A549 treated with AZD9567 at 1 μM for 4 hours (cell line): ENCODE results near the gene MED13. TPM values are rescaled to one million over a fixed set of nuclear protein-coding genes. Genes with fewer than 3 reads are reported as not detected.

Experiments
- total RNA-seq: library from RNA; stranded (reverse); fragments of 200-300 nt; extraction: Qiagen RNA extraction; gene quantifications from 5 replicates; pipeline ENCODE4 v1.2.3, GENCODE V29; 2022; ENCODE audit not compliant: insufficient read depth

MED13 gene, protein sequence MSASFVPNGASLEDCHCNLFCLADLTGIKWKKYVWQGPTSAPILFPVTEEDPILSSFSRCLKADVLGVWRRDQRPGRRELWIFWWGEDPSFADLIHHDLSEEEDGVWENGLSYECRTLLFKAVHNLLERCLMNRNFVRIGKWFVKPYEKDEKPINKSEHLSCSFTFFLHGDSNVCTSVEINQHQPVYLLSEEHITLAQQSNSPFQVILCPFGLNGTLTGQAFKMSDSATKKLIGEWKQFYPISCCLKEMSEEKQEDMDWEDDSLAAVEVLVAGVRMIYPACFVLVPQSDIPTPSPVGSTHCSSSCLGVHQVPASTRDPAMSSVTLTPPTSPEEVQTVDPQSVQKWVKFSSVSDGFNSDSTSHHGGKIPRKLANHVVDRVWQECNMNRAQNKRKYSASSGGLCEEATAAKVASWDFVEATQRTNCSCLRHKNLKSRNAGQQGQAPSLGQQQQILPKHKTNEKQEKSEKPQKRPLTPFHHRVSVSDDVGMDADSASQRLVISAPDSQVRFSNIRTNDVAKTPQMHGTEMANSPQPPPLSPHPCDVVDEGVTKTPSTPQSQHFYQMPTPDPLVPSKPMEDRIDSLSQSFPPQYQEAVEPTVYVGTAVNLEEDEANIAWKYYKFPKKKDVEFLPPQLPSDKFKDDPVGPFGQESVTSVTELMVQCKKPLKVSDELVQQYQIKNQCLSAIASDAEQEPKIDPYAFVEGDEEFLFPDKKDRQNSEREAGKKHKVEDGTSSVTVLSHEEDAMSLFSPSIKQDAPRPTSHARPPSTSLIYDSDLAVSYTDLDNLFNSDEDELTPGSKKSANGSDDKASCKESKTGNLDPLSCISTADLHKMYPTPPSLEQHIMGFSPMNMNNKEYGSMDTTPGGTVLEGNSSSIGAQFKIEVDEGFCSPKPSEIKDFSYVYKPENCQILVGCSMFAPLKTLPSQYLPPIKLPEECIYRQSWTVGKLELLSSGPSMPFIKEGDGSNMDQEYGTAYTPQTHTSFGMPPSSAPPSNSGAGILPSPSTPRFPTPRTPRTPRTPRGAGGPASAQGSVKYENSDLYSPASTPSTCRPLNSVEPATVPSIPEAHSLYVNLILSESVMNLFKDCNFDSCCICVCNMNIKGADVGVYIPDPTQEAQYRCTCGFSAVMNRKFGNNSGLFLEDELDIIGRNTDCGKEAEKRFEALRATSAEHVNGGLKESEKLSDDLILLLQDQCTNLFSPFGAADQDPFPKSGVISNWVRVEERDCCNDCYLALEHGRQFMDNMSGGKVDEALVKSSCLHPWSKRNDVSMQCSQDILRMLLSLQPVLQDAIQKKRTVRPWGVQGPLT (N-terminal part only)
- total RNA-seq, result 15.6 to 28.0 TPM (median 21.1 TPM) in 5 replicates

DNA sequence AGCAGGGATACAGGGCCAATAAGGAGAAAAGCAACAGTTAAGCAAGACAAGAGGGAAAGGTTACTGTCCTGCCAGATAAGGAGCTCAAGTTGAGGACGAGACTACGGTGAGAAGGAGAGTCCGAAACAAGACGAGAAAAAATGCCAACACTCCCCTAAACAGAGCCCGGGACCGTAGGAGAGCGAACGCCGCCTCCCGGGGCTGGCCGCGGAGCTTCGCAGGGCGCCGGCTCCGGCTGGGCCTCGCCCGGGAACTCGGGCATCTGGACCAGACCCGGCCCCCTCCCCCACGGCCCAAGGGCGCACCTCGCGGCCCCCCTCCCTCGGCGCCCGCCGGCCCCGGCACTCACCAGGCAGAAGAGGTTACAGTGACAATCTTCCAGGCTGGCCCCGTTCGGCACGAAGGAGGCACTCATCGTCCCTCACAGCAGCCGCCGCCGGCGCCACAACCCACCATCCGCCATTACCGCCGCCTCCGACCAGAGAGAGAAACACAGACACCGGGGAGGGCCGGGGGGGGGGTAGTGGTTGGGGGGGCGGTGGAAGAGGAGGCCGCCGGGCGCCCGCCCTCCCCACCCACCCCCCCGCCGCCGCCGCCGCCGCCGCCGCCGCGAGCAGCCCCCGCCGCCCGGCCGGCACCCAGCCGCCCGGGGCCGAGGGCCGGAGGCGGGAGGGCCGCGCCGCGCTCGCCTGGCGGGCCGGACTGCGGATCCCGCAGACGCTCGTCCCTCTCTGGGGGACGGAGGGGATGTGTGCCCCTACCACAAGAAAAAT, at the start of gene MED13:
Gene MED13, minus strand, starts transcription at position 488 of the 773 bp plus-strand sequence. Its CDS starts 73 bp downstream, at position 415.

DNA sequence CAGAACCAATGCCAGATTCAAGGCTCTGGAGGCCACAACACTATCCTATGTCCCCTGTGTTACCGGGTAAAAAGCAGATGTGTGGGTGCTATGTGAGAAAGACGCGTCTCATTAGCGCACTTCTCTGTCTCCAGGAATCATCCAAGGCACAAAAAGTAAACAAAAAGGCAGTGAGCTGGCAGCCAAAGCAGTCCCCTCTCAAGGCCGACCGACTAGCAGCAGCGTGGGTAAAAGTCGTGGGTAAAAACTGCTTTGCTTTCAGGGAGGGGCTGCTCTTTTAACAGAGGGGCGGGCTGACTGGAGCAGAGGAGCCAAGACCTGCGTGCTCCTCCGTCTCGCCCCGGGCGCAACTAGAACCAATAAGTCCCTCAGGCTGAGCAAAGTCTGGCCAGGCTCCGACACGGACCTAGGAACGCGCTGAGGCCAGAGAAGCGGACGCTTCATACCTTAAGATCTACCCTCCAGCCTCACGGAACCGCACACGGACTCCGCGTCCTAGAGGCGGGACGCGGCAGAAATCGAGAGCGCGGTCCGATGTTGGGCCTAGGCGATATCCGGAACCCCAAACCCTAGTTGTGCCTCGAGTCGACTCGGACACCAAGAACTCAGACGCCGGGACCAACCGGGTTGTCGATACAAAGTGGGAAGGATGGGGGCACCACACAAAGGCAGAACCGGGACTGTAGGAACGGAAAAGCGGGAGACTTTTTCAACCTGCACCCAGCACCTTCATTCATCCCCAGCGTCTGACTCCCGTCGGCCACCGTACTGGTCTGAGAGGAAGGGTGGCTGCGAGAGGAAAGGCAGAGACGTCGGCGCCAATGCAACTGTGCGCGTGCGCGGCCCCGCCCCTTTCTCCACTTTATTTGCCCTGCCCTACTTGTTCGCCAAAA, 137.6 kb downstream of the MED13 start, which contains the start of gene INTS2:
Gene INTS2, minus strand, starts transcription at position 775 of the 893 bp plus-strand sequence. CDS start 1,338 bp downstream, outside the sequence.

Other genes starting within 250 kb of the MED13 start
- gene BRIP1, start 201.8 kb downstream of the MED13 start, total RNA-seq, result 3.4 to 6.2 TPM (median 4.7 TPM) in 5 replicates
- gene INTS2, start 137.3 kb downstream of the MED13 start, total RNA-seq, result 10.1 to 16.2 TPM (median 12.9 TPM) in 5 replicates